Heart left ventricle (tissue), 16 donors: ENCODE data around the gene ZNF33B. TPM values are rescaled to one million over a fixed set of nuclear protein-coding genes. Genes with fewer than 3 reads are reported as not detected.

ENCODE experiments used
- ATAC-seq, 4 donors: fragments of 200-7000 bp; cut with Tn5 transposase; one replicate each; pipeline ENCODE4 v1.9.1; 2020 to 2022; ENCODE audit warnings: moderate library complexity in 4 of 4, mild to moderate bottlenecking in 3 of 4, moderate number of reproducible peaks in 1 of 4
- DNase-seq, 5 donors: peaks; one replicate each; pipeline ENCODE4 v3.0.0-alpha.2; 2020
- H3K27ac ChIP-seq, 12 donors: fragments of 200-600 bp; sonication (generic) in 4 of 12; one replicate each; pipeline versions ENCODE4 v1.5.0 to v1.8.0; 2016 to 2022; ENCODE audit warnings: mild to moderate bottlenecking in 2 of 12
- H3K27me3 ChIP-seq, 9 donors: fragments of 200-600 bp; sonication (generic) in 2 of 9; one replicate each; pipeline versions ENCODE4 v1.5.1 to v1.8.0; 2016 to 2022; ENCODE audit warnings: mild to moderate bottlenecking in 3 of 9
- H3K36me3 ChIP-seq, 9 donors: fragments of 200-600 bp; sonication (generic) in 2 of 9; one replicate each; pipeline versions ENCODE4 v1.5.0 to v1.8.0; 2018 to 2022; ENCODE audit warnings: mild to moderate bottlenecking in 2 of 9
- H3K4me1 ChIP-seq, 12 donors: fragments of 200-600 bp; sonication (generic) in 4 of 12; one replicate each; pipeline versions ENCODE4 v1.5.0 to v1.8.0; 2016 to 2022; ENCODE audit warnings: mild to moderate bottlenecking in 3 of 12
- H3K4me3 ChIP-seq, 12 donors: fragments of 200-600 bp; sonication (generic) in 4 of 12; one replicate each; pipeline versions ENCODE4 v1.5.0 to v1.8.0; 2017 to 2022; ENCODE audit warnings: mild to moderate bottlenecking in 9 of 12, moderate library complexity in 4 of 12
- H3K9me3 ChIP-seq, 12 donors: fragments of 200-600 bp; sonication (generic) in 4 of 12; one replicate each; pipeline versions ENCODE4 v1.5.0 to v1.8.0; 2016 to 2022; ENCODE audit warnings: mild to moderate bottlenecking in 1 of 12
- CTCF ChIP-seq, 12 donors: fragments of 200-600 bp; sonication (generic) in 4 of 12; IDR thresholded peaks; one replicate each; pipeline versions ENCODE4 v1.5.0 to v1.8.0; 2018 to 2022; ENCODE audit warnings: antibody characterized with exemption in 12 of 12, mild to moderate bottlenecking in 5 of 12
- POLR2A ChIP-seq, 2 donors: fragments of 450-650 bp; IDR thresholded peaks; one replicate each; pipeline ENCODE4 v1.6.1; 2017; ENCODE audit warnings: antibody characterized with exemption in 2 of 2, mild to moderate bottlenecking in 2 of 2, moderate library complexity in 2 of 2
- WGBS, 4 donors: extraction: QIAGEN DNeasy Blood & Tissue Kit in 2 of 4; methylation state at CpG; one replicate each; pipeline versions ENCODE4 v1.1.5 to v1.1.7; 2013 to 2018; 5-methylcytosine and 5-hydroxymethylcytosine counted together
- intact Hi-C, 10 donors: fragments of 100-400 bp; cut with DNase I; formaldehyde crosslinking; loops; one replicate each; pipeline versions ENCODE4 v1.11.1 to v1.14.2; 2022
- polyA plus RNA-seq, 2 donors: library from polyadenylated mRNA; stranded (reverse); fragments of 200-250 nt; gene quantifications; one replicate each; pipeline ENCODE4 v1.2.3, GENCODE V29; 2013
- total RNA-seq, 9 donors: library from RNA; depleted of rRNA in 2 of 9; stranded (reverse); fragments of >200 nt in 2 of 9; fragmentation: NEBNext Ultra II Directional in 3 of 9; extraction: Animal tissue kit (Norgen Biotek cat#: 25700) in 3 of 9; gene quantifications; one replicate each; pipeline versions ENCODE4 v1.1.0 to v1.2.4, GENCODE V29; 2016 to 2023
- donor health status: ischemic (EF 13 %, LVEDD 7.1; RV severe dilation, severe dysfunction).
- donor health status: healthy with polysubstance abuse.
- donor health status: DM: no; HTN: yes; CAD: no.
- donor health status: DM: no; HTN: no; CAD: no.
- donor health status: ischemic (EF 25% LVEDD 6.9; RV normal size, moderate dysfunction).
- donor health status: ischemic (EF 25% LVEDD 5.7; RV mildly dilated, moderate dysfunction).
- donor health status: healthy.
- donor health status: DM: yes; HTN: yes; CAD: no.
- donor health status: ischemic (EF 35%, LVEDD 5.7; RV mildly dilated, moderate dysfunction).
- donor health status: nonischemic (EF 11% LVEDD 7.7; RV severe dilation, severe dysfunction).
- donor health status: DM: yes; HTN: yes; CAD: no.
- donor health status: PGD.
- donor health status: ischemic (EF 29% LVEDD 5.4; RV normal size, mild dysfunction).
- donor health status: nonischemic (EF 23%, LVEDD 6.1; RV moderate dilation, normal function).

The ZNF33B gene
- total and polyA plus RNA-seq, 11 donors: 3.7 to 20.5 (median 9.5) TPM

GRCh38 chr10:42549851-42550250 lies 88.5 kb downstream of the ZNF33B start:
- no peak for ATAC-seq
- Histone ChIP-seq H3K27ac (no peak overlapping the region), H3K4me1 (peaks cover 0 to 21% (median 12%) of the 10 kb centered on the region in 12 donors), H3K36me3 (peaks cover 0 to 17% (median 0%) of the 10 kb centered on the region in 9 donors), H3K4me3 (no peak overlapping the region), H3K27me3 (no peaks in the 10 kb centered on the region), H3K9me3 (peaks cover 0 to 24% (median 10%) of the 10 kb centered on the region in 12 donors)
- DNase-seq: no peak
- intact Hi-C loops: loop anchor here in 4 of 10 donors (5.0 to 10.0 kb wide), 3 partner anchors 85 to 235 kb away; partner anchors contain the start of genes ZNF33B (in 3 of the 4) and BMS1 (in 1 of the 4)
- WGBS, 4 donors: 95 to 99% (median 98%) methylated on average over 3 of the region's 3 CpGs
- TF ChIP-seq CTCF (IDR thresholded peaks at IDR 0.05): no peak
- no peak for TF ChIP-seq POLR2A (IDR thresholded peaks at IDR 0.05)

GRCh38 chr10:42548254-42548653 lies 90.1 kb downstream of the ZNF33B start:
- TF ChIP-seq CTCF (IDR thresholded peaks at IDR 0.05) (no peak), POLR2A (IDR thresholded peaks at IDR 0.05) (no peak)
- no peak for DNase-seq
- Histone ChIP-seq H3K4me1 (peaks cover 0 to 17% (median 11%) of the 10 kb centered on the region in 12 donors), H3K4me3 (no peak overlapping the region), H3K36me3 (peaks cover 0 to 17% (median 0%) of the 10 kb centered on the region in 9 donors), H3K9me3 (peaks cover 0 to 40% (median 20%) of the 10 kb centered on the region in 12 donors), H3K27me3 (no peaks in the 10 kb centered on the region), H3K27ac (no peak overlapping the region)
- 96 to 99% (median 98%) methylated on average over 3 of the region's 3 CpGs for WGBS, 4 donors
- no peak for ATAC-seq
- intact Hi-C loops: no loop called here

- H3K9me3 ChIP-seq: peaks cover 0 to 73% (median 41%) of the 10 kb centered on the region in 12 donors
These were observed 93.4 kb downstream of the ZNF33B start for GRCh38 chr10:42544945-42545344.

GRCh38 chr10:42543840-42544372 lies 94.5 kb downstream of the ZNF33B start:
- peaks cover 0 to 22% (median 3%) of the 10 kb centered on the region in 9 donors for H3K36me3 ChIP-seq
- H3K9me3 ChIP-seq: peaks cover 0 to 81% (median 44%) of the 10 kb centered on the region in 12 donors

More at GRCh38 chr10:42544945-42545344, 93.4 kb downstream of the ZNF33B start:
- TF ChIP-seq CTCF (IDR thresholded peaks at IDR 0.05) (no peak), POLR2A (IDR thresholded peaks at IDR 0.05) (no peak)
- no peak overlapping the region for H3K4me3 ChIP-seq
- intact Hi-C loops: no loop called here
- no peaks in the 10 kb centered on the region for H3K4me1 ChIP-seq
- H3K27me3 ChIP-seq: no peaks in the 10 kb centered on the region
- DNase-seq (no peak), ATAC-seq (no peak)
- peaks cover 0 to 17% (median 0%) of the 10 kb centered on the region in 9 donors for H3K36me3 ChIP-seq
- H3K27ac ChIP-seq: no peak overlapping the region

More at GRCh38 chr10:42543840-42544372, 94.5 kb downstream of the ZNF33B start:
- 60 to 75% (median 67%) methylated on average over 5 of the region's 5 CpGs for WGBS, 4 donors
- no peak overlapping the region for H3K27ac ChIP-seq
- TF ChIP-seq POLR2A (IDR thresholded peaks at IDR 0.05) (no peak), CTCF (IDR thresholded peaks at IDR 0.05) (no peak)
- no peak overlapping the region for H3K4me3 ChIP-seq
- no peak for ATAC-seq
- H3K27me3 ChIP-seq: no peaks in the 10 kb centered on the region
- no peak for DNase-seq
- intact Hi-C loops: no loop called here
- no peaks in the 10 kb centered on the region for H3K4me1 ChIP-seq

Other genes starting within 250 kb of the ZNF33B start
- gene BMS1, start 144.2 kb upstream of the ZNF33B start, total RNA-seq: 10 to 100 TPM; 11.7 to 16.1 (median 13.8) TPM
- 10 to 100 TPM in 1 of 2 donors, 1 to 10 TPM in 1; 6.7 to 17.1 TPM for gene BMS1, start 144.2 kb upstream of the ZNF33B start, polyA plus RNA-seq